ENCODE data around the gene HDX. TPM values are rescaled to one million over a fixed set of nuclear protein-coding genes. Genes with fewer than 3 reads are reported as not detected.

The HDX gene, protein sequence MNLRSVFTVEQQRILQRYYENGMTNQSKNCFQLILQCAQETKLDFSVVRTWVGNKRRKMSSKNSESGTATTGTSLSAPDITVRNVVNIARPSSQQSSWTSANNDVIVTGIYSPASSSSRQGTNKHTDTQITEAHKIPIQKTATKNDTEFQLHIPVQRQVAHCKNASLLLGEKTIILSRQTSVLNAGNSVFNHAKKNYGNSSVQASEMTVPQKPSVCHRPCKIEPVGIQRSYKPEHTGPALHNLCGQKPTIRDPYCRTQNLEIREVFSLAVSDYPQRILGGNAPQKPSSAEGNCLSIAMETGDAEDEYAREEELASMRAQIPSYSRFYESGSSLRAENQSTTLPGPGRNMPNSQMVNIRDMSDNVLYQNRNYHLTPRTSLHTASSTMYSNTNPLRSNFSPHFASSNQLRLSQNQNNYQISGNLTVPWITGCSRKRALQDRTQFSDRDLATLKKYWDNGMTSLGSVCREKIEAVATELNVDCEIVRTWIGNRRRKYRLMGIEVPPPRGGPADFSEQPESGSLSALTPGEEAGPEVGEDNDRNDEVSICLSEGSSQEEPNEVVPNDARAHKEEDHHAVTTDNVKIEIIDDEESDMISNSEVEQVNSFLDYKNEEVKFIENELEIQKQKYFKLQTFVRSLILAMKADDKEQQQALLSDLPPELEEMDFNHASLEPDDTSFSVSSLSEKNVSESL
- total RNA-seq: 12.1 and 13.4 TPM in 2 replicates

DNA sequence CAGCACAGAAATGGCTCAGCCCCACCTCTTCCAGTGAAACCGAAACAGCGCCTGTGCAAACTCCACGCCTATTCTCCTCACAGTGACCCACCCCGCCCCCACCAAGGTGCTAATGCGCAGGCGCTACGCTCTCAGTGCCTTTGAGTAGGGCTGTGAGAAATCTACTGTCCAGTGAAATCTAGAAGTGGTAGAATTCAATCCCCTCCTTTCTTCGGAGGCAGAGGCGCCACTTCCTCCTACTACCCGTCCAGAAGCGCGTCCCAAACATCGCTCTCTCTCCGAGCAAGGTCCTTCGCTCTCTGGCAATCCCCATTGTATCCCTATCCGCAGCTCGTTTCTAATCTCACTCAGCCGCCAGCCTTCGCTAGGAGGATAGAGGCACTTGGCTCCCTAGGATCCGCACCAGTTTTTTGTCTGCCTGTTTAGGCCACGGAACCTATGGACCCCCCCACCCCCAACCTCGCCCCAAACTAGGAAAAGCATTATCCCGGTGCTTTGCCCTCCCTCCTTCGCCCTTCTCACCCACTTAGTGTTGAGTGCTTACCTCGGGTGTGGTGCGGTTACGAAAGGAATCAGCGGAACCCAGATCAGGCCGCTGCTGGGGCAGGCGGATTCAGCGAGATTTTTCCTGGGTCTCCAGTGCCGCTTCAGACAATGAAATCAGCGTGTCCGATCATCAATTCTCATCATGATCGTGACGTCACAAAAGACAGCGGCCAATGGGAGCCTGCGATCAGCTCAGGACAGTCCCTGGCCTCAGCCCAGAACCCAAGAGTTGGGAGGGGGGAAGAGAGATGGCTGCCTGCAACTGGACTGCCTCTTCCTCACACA is at the start of gene HDX:
Gene HDX (minus strand): TSS at position 656 of the 831 bp plus-strand sequence. CDS start 27,056 bp downstream, outside the sequence.

Small RNA genes lying within 50 kb of the gene (small RNA-seq; reads per million reads assigned to genes)
- gene AL450471.1: not detected
